SIG-M5 treated with dmso at 0.1 percent for 504 hours (cell line): ENCODE data around the gene S100A12.
"Not testable (repeated sequence)": the region's sequence is repeated elsewhere in the genome, so short reads cannot be mapped to it uniquely, and the experiment has no call there.

Source experiments
- DNase-seq: peaks from one replicate; lab custom pipeline; 2025; ENCODE audit not compliant: unreplicated experiment; lab: John Stamatoyannopoulos, UW

Gene S100A12

DNA sequence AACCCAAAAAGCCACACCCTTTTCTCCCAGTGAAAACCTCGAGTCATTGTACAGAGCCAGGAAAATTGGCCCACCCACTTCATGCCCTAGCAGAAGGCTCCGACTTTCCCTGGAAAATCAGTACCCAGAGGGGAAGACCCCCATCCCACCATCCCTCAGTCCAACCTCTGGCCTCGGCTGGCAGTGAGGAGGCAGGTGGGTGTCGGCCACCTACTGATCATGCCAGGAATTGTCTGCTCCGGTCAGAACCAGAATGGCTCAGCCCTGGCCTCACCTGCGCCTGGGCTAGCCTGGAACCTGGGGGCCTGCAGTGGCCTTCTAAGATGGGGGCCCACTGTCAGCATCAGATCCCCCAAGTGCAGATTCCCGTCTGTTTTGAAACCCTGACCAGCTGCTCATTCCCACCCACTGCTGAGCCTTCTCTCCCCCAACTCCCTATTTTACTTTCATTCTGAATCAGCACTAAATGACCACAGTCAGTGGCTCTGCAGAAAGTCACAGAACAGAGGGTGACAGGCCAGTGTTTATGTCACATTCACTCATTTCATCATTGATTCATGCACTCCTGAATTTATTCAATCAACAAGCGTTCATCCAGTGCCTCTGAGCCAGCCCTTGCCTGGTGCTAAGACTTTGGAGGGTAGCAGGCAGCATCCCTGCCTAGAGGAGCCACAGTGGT, 20.8 kb downstream of the S100A12 start:
- DNase-seq = no peak

DNA sequence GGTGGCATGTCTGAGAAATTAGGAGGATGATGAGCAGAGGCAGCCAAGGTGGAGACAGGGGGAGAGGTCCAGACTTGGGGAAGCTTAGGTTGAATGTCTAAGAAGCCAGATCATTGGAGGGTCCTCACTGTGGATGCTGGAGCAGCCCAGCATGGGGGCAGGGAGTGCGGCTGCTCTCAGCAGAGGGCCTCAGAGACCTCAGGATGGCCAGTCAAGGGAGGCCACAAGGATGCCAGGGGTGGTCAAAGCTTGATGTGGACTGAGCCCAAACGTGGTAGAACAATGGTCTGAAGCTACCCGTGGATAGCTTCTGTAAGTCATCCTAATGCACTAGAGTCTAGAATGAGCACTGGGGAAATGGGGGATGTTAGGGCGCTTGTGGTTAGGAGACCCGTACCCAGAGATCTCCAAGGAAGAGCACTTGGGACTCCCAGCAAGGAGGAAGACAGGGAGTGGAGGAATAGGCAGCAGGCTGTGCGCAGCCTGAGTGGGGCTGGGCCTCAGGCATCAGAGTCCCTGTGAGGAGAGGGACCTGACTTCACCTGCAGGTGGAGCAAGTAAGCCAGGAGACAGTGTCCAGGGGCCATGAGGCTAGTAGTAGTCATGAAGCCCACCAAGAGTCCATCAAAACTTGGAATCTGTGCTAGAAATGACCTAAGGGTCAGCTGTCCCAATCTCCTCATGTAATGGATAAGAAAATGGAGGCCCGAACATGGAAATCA, 22.0 kb downstream of the S100A12 start:
- DNase-seq = no peak

DNA sequence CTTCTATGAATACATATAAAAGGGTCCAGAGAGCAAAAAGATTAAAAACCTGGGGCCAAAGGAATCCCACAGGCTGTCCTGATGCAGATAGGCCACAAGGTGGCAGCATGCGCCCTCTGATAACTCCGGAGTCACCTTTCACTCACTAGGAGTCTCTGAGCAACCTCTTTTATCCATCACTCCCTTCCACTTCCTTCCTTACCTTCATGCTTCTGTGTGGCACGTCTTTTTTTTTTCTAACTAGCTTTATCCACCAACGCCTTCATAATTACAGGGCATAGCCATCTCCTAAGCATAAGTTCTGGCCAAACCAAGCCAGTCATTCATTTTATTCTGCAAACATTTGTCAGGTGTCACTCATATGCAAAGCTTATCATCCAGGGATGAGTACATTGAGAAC, 22.9 kb downstream of the S100A12 start:
- peak; percentile 87 for DNase-seq

DNA sequence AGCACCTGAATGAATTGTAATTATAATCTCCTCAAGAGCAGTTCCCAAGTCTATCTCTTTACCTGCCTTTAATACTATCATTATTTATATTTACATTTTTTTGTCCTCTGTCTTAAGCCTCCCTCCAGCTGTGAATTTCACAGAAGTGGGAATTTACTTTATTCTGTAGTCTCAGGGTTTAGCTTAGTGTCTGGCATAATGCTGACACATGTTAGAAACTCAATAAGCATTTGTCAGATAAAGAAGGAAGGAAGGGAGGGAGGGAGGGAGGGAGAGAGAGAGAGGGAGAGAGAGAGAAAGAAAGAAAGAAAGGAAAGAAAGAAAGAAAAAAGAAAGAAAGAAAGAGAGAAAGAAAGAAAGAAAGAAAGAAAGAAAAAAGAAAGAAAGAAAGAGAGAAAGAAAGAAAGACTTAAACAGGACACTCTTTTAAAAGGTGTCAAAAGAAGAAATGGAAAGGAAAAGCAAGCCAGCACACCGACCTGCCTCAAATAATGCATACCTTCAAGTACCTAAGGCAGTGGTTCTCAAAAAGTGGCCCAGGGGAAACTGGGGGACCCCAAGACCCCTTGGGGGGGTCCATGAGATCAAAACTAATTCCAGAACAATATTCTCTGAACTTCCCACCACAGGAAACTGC, 25.0 kb downstream of the S100A12 start:
- no peak for DNase-seq

DNA sequence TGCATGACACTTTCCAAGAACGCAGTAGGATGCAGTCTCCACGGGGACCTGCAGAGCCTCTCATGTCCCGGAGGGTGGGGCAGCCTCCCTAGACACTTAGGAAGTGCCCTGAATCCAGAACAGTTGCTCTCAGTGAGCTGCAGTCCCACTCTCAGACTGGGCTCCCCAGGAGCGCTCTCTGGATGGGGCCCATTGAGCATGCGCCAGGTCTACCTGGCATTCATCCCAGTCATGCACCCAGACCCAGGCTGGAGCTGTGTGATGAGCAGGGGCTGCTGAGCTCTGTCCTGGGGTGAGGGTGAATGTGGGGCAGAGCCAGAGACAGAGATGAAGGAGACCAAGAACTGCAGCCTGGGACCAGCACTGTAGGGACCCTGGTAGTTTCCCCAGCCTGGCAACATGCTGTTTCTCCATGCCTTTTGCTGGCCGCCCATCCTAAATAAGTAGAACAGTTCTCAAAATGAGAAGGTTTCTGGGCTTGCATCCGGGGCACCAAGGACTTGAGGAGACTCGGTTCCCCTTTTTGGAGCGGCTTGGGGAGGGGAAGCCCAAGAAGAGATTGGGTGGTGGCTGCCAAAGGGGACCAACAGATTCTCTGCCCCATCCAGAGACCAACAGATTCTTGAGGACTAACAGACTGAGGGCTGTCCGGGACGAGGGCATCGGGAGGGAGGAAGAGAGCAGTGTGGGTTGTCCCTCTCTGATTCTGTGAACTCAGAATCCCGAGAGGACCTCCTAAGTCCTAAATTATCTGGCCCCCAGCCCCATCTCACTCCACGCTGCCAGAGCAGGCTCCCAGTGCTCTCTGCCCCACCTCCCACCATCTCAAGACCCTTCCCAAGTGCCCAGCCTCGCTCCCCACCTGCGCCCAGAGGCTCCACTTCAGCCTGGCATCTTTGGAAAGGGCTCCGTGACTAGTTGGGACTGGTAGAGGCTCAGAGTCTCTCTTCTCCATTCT, 25.8 kb downstream of the S100A12 start:
- peak; percentile 53 for DNase-seq

DNA sequence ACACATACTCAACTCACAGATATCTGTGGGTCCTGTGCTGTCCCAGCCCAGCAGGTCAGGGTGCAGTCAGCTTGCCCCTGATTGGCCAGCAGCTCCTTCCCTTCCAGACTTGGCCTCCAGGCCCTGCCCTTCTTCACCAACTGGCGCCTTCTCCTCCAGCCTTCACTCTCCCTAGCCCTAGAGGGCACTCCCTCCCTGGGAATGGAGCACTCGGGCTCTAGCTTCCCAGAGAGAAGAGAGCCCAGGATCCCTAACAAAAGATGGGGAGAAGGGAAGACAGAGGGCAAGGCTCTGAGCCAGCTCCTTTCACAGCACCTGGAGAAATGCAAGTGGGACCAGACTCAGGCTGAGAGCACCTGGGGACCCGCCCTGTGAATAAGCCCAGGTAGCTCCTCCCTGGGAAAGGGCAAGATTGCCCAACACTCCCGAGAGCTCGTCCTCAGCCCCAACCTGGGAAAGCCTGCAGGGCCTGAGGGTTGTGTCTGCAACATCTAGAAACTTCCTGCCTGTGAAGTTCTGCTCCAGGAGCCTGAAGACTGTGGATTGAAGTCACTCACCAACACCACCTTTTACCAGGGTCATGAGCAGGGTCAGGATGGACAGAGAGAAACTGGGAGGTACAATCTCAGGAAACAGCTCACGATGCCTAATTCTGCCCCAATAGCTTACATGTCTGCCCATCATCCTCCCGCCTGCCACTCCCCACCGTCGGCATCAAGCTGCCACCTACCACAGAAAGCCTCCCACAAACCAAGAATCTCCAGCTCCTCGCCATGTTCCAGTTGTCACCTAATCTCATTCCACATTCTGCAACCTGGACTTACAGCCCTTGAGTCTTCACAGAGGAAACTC, 26.7 kb downstream of the S100A12 start, which contains the start of gene PGLYRP4:
TSS of gene PGLYRP4 (minus strand) at position 331 of the 852 bp plus-strand sequence. CDS start 909 bp downstream, outside the sequence.
- DNase-seq = no peak

DNA sequence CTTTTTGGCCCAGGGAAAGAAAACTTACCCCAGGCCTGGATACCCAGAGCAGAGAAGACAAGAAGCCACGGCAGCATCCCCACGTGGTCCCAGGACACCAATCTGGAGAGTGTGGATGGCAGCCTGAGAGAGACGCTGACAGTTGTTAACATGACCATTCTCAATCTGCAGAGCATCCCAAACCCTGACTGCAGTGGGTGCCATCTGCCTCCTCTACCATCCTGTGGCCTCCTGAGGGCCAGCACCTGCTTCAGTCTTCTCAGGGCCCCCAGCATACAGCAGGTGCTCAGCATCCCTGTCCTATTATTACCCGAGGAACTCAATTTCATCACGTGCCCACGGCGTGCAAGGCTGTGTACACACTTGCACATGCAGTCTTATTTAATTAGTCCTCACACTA, 27.6 kb downstream of the S100A12 start:
- no peak for DNase-seq

DNA sequence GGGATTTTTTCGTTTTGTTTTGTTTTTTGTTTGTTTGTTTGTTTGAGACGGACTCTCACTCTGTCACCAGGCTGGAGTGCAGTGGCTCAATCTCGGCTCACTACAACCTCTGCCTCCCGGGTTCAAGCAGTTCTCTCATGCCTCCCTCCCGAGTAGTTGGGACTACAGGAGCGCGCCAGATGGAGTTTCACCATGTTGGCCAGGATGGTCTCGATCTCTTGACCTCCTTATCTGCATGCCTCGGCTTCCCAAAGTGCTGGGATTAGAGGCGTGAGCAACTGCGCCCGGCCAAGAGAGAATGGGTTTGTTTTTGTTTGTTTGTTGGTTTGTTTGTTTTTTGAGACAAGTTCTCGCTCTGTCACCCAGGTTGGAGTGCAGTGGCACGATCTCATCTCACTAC, 28.4 kb downstream of the S100A12 start:
- not testable (repeated sequence) for DNase-seq

DNA sequence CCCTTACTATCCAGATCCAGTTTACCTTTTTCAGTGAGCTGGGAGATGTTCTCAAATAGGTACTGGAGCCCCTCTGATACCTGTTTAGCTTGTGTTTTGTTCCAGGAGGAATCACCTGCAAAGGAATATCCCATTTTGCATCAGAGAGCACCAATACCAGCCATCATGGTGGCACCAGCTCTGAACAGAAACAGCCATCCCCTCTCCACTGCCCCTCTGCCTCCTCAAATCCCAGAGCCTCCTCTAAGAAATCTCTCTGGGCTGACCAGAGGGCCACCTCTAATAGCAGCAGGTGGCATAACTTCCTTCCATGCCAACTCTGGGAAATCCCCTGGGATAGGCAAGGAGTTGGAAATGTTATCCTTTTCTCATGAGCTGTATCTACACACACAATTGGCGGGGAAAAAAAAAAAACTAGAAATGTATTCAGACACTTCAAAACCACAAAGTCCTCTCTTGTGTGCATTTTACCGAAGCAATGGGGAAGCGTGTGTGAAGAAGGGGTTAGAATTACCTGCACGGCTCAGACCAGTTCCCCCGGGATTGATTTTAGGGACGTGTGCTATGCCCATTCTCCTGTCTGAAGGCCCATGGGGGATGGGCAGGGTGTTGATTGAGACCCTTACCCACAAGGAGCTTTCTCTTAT, 29.2 kb downstream of the S100A12 start:
- no peak for DNase-seq

DNA sequence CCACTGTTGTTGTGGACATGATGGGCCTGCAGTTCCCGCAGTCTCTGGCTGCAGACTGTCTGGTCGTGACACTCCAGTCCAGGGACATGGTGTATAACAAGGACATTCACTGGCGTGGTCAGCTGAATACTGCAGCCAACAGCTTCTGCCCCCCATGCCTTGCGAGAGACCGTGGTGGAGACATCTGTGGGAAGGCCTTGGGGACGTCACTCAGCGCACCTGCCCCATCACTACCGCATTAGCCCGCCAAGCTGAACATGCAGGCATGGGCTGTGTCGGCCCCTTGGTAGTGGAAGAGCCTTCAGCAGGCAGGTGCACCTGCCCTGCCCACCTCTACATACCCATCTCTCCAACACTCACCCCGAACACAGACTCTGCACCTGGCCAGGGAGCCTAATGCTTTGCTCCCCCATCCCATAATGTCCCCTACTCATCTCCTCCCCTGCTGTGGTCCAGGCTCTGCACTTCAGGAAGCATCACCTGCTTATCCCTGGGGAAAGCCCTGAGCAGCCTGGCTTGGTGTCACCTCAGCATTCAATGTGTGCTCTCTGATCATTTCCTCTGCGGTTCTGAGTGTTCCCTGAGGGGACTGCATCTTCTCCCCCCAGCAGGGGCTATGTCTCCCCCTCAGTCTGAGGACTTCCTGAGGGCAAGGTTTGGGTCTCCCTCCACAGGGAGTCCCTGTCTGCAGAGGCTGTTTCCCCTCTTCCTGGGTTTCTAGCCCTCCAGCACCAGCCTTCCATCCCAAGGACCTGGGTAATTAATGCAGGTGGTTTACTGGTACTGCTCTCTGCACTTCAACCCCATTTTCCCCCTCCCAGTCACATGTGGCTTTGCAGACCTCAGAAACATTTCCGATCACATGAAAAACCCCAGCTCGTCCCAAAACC, 30.0 kb downstream of the S100A12 start:
- no peak for DNase-seq

DNA sequence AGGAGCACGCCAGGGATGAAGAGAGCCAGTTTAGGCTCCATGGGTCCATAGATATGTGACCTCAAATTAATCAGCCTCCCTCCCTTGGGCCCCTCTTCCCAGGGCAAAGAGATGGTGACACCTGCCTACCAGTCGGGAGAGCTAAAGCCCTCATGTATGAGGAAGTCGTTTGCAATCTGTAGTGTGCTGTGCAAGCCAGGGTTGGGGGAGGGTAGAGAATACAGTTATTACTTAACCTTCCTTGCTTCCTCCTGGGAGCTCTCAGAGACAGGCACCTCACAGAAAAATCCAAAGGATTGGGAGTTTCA, 30.7 kb downstream of the S100A12 start:
- DNase-seq = peak; percentile 96

DNA sequence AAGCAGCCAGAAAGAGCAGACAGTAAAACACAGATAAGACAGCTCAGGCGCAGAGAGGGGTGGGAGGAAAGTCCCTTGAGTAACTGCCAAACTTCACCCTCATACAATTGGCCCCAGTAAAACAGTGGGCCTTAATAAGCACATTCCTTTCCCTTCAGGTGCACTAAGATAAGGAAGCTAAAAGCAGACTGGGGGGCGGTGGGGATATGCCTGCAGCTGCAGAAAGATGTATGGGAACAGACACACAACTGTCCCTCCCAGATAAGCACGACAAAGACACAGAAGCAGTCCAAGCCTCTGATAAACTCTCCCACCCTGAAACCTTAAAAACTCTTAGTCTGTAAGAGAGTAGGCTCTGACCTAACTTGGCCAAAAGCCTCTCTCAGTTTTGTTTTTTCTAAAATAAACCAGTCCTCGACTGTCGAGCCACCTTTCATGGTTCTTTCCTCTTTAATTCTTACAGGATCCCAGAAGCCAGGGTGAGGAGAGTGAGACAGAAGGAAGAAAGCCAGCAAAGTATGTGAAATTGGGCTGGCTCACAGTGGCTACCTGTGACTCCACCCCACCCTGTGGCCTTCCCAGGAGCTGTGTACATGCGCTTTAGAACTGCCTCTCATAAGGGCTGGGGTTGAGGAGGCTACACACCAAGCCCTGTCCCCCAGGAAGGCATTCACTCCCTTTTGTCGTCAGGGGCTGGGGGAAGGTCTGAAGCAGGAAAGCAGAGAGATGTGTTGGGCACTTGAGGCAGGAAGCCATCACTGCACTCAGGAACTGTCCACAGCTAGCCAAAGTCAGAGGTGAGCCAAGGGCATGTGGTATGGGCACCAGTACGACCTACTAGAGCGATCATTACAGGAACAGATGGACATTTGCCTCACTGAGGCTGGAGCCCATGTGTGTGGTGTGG, 31.4 kb downstream of the S100A12 start:
- no peak for DNase-seq

DNA sequence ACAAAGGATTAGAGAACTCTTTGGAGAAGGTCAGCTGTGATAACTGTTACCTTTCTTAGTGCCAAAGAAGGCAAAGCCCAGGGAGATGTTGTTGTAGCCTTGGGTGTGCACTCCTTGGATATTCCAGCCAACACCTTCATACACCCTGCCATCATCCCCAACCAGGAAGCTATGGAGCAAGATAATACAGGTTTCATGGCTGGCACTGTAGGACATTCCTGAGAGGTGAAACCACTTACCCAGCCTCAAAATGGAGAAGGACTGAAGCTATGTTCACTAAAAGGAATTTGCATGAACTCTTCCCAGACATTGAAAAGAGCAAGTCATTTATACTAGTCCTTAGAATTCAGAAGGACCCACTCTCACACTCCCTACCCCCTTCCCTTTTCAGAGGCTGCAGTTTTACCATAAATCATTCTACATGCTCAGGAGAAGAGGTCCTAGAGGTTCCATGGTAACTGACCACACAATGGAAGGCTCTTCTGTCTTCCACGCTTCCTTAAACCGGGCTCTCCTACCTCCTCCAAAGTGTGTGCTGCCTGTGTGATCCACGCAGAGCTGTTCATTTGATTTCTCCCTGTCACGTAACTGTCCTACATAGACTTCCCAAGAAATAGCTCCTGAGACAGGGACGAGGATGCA, 32.3 kb downstream of the S100A12 start:
- no peak for DNase-seq

DNA sequence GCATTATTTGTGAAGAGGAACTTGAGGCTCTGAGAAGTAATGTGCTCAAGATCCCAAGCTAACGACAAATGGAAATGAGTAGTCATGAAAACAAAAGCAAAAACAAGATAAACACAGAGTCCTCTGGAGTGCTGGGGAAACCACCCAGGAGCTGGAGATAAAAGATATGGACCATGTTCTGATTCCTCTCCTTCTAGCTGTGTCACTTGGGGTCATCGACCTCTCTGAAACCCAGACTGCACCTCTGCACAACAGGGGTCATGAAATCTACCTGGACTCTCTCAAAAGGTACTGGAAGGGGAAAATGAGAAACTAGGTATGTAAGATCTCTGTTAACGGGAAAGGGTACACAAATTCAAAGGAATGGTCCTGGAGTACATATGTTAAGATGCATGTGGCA, 33.2 kb downstream of the S100A12 start:
- DNase-seq = no peak

DNA sequence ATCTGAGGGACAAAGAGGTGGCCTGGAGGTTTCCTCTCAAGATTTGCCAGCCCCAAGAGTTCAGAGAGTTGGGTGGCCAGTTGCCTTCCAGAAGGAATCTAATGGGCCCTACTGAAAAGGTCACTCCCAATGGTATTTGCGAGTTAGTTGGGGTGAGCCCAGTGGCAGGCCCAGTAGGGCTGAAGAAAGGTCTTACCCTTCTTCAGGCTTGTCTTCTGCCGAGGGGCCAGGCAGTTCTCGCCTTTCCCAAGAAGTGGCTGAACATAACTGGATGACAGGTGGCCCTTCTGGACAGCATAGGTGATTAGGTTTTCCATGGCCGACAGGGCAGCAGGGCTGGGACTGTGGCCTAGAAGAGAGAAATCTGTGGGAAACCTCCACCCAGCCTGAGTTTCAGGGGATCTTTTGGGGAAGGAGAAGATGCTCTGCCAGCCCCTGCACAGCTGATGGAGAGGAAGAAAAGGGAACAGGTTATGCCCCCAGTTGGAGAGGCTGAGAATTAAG, 33.9 kb downstream of the S100A12 start:
- DNase-seq = no peak

DNA sequence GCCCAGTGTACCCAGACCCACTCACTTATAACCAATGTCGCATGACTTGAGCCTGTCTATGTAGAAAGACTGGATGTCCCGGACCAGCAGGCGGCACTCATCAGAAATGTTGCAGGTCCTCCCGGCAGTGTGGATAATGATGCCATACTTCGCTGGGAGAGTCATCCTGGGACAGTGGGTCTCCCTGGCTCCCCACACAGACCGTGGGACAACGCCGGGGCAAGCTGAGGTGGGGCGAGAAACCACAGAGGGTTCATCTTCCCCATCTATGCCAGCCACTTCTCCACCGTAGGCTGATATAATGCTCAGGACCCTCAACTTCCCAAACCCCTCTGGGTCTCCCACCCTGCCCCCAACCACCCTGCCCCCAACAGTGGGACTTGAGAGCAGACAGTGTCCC, 35.1 kb downstream of the S100A12 start:
- no peak for DNase-seq

DNA sequence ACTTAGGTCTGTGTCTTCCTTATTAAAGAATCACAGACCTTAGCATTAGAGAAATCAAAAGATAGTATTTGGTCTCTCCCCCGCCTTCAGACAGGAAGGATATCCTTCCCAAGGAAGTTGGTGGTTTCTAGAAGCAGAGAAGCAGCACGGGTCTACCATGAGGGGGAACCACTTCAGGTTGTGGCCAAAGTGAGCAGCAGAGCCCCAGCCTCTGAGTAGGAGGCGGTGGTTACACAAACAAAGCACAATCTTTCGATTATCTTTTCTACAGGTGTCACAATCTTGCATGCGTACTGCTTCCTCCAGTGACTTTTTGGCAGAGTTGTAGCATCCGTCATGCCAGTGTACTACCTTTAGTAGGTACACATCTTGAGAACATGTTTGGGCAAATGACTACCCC, 35.6 kb downstream of the S100A12 start:
- DNase-seq = no peak
